Peyer's patch (tissue), 4 donors: ENCODE measurements around the gene RALB. TPM values are rescaled to one million over a fixed set of nuclear protein-coding genes. Genes with fewer than 3 reads are reported as not detected.

Experiments
- DNase-seq, 3 donors: peaks; one replicate each; pipeline ENCODE4 v3.0.0-alpha.2; 2017 to 2019
- H3K27ac ChIP-seq, 4 donors: fragments of 200-600 bp; sonication (generic); one replicate each; pipeline ENCODE4 v1.5.1; 2016 to 2019
- H3K27me3 ChIP-seq, 2 donors: fragments of 200-600 bp; sonication (generic); one replicate each; pipeline ENCODE4 v1.5.1; 2019
- H3K36me3 ChIP-seq, 3 donors: fragments of 200-600 bp; sonication (generic); one replicate each; pipeline ENCODE4 v1.5.1; 2016 to 2019
- H3K4me1 ChIP-seq, 4 donors: fragments of 200-600 bp; sonication (generic); one replicate each; pipeline ENCODE4 v1.5.1; 2016 to 2019
- H3K4me3 ChIP-seq, 4 donors: fragments of 200-600 bp; sonication (generic); 1 replicate in 3 of 4; 2 replicates in 1 of 4; pipeline ENCODE4 v1.5.1; 2016 to 2019; ENCODE audit warnings: mild to moderate bottlenecking in 1 of 4
- H3K9me3 ChIP-seq, 4 donors: fragments of 200-600 bp; sonication (generic); one replicate each; pipeline ENCODE4 v1.5.1; 2016 to 2019; ENCODE audit warnings: mild to moderate bottlenecking in 1 of 4
- CTCF ChIP-seq, 6 experiments: fragments of 450-650 bp in 4 of 6; fragments of 200-600 bp in 2 of 6; sonication (generic) in 1 of 6; IDR thresholded peaks; one replicate each; pipeline ENCODE4 v1.5.1; 2017 to 2019; ENCODE audit warnings: antibody characterized with exemption in 6 of 6, mild to moderate bottlenecking in 3 of 6, moderate library complexity in 1 of 6
- POLR2A ChIP-seq, 2 donors: fragments of 450-650 bp; IDR thresholded peaks; one replicate each; pipeline ENCODE4 v1.5.1; 2017; ENCODE audit warnings: antibody characterized with exemption in 2 of 2, mild to moderate bottlenecking in 2 of 2, moderate library complexity in 2 of 2
- total RNA-seq, 4 donors: library from RNA; depleted of rRNA; stranded (reverse); fragments of >200 nt; gene quantifications; one replicate each; pipeline ENCODE4 v1.1.0, GENCODE V29; 2016

RALB gene
- total RNA-seq, 4 donors from 2014 or later, result 49.3 to 61.9 (median 50.2) TPM

GRCh38 chr2:120206022-120206581, 46.5 kb upstream of the RALB start:
- no peak overlapping the region for H3K4me3 ChIP-seq
- TF ChIP-seq POLR2A (IDR thresholded peaks at IDR 0.05) (peak in 1 of 2 donors; percentile 27), CTCF (IDR thresholded peaks at IDR 0.05) (peak in 4 of 6 experiments; percentile 39 to 55 (median 46))
- no peaks in the 10 kb centered on the region for H3K27me3 ChIP-seq
- peak in 2 of 3 donors; percentile 73 to 83 for DNase-seq
- peak overlapping the region in 1 of 4 donors; percentile 45 for H3K27ac ChIP-seq
- H3K9me3 ChIP-seq, result no peaks in the 10 kb centered on the region
- H3K4me1 ChIP-seq, result no peaks in the 10 kb centered on the region
- no peaks in the 10 kb centered on the region for H3K36me3 ChIP-seq

GRCh38 chr2:120208381-120209353, 44.0 kb upstream of the RALB start:
- TF ChIP-seq POLR2A (IDR thresholded peaks at IDR 0.05), result no peak
- no peak for TF ChIP-seq CTCF (IDR thresholded peaks at IDR 0.05)
- H3K27me3 ChIP-seq, result no peaks in the 10 kb centered on the region
- no peaks in the 10 kb centered on the region for H3K4me1 ChIP-seq
- no peak overlapping the region for H3K27ac ChIP-seq
- no peaks in the 10 kb centered on the region for H3K36me3 ChIP-seq
- no peak for DNase-seq
- H3K4me3 ChIP-seq, result no peak overlapping the region
- no peaks in the 10 kb centered on the region for H3K9me3 ChIP-seq

GRCh38 chr2:120209427-120210269, 43.0 kb upstream of the RALB start:
- Histone ChIP-seq H3K27ac (no peak overlapping the region), H3K4me3 (no peak overlapping the region), H3K27me3 (no peaks in the 10 kb centered on the region), H3K9me3 (no peaks in the 10 kb centered on the region), H3K4me1 (no peaks in the 10 kb centered on the region), H3K36me3 (no peaks in the 10 kb centered on the region)
- peak in 1 of 3 donors; percentile 44 for DNase-seq
- no peak for TF ChIP-seq CTCF (IDR thresholded peaks at IDR 0.05)
- no peak for TF ChIP-seq POLR2A (IDR thresholded peaks at IDR 0.05)

GRCh38 chr2:120210270-120210693, 42.4 kb upstream of the RALB start:
- no peaks in the 10 kb centered on the region for H3K4me1 ChIP-seq
- no peak for TF ChIP-seq CTCF (IDR thresholded peaks at IDR 0.05)
- TF ChIP-seq POLR2A (IDR thresholded peaks at IDR 0.05), result no peak
- H3K4me3 ChIP-seq, result no peak overlapping the region
- H3K27me3 ChIP-seq, result no peaks in the 10 kb centered on the region
- no peaks in the 10 kb centered on the region for H3K36me3 ChIP-seq
- DNase-seq, result no peak
- H3K27ac ChIP-seq, result no peak overlapping the region
- no peaks in the 10 kb centered on the region for H3K9me3 ChIP-seq

GRCh38 chr2:120218181-120218580, 34.5 kb upstream of the RALB start:
- Histone ChIP-seq H3K4me1 (peaks cover 4 to 18% (median 7%) of the 10 kb centered on the region in 4 donors), H3K4me3 (no peak overlapping the region), H3K27ac (no peak overlapping the region), H3K36me3 (no peaks in the 10 kb centered on the region), H3K27me3 (no peaks in the 10 kb centered on the region), H3K9me3 (no peaks in the 10 kb centered on the region)
- DNase-seq, result peak; percentile 12 to 42 (median 36)
- no peak for TF ChIP-seq POLR2A (IDR thresholded peaks at IDR 0.05)
- TF ChIP-seq CTCF (IDR thresholded peaks at IDR 0.05), result no peak
